H1 (cell line): Measurements from ENCODE around the gene AGR3.

Source experiments
- CEBPB ChIP-seq: IDR thresholded peaks from 2 replicates; pipeline ENCODE4 v1.6.1; 2012; ENCODE audit warnings: low read depth, low read length
- CREB1 ChIP-seq: IDR thresholded peaks from 2 replicates; pipeline ENCODE4 v1.6.1; 2012; ENCODE audit warnings: inconsistent platforms
- CTCF ChIP-seq, 3 experiments: IDR thresholded peaks; 1 replicate in 2 of 3; 2 replicates in 1 of 3; pipeline versions ENCODE4 v1.5.1 to v1.6.1; 2011; ENCODE audit warnings: low read length in 3 of 3, mild to moderate bottlenecking in 3 of 3, inconsistent platforms in 2 of 3, low read depth in 1 of 3, moderate library complexity in 1 of 3; ENCODE audit not compliant: insufficient read depth in 1 of 3; ENCODE audit errors: control extremely low read depth in 1 of 3
- EGR1 ChIP-seq: IDR thresholded peaks from 2 replicates; pipeline ENCODE4 v1.6.1; 2011; ENCODE audit warnings: low read depth, low read length, borderline replicate concordance
- EZH2 ChIP-seq: fragments of 200-600 bp; sonication (generic); IDR thresholded peaks from 2 replicates; pipeline ENCODE4 v1.7.1; 2012; ENCODE audit warnings: low read depth, mild to moderate bottlenecking, moderate library complexity, low read length, inconsistent platforms; ENCODE audit not compliant: severe bottlenecking
- NANOG ChIP-seq: IDR thresholded peaks from 2 replicates; pipeline ENCODE4 v1.6.1; 2011; ENCODE audit warnings: low read length, low read depth, mild to moderate bottlenecking, inconsistent platforms; ENCODE audit not compliant: insufficient read depth, poor library complexity, severe bottlenecking
- PHF8 ChIP-seq: fragments of 200-600 bp; sonication (generic); conservative IDR thresholded peaks from 2 replicates; pipeline ENCODE4 v1.7.1; 2012; ENCODE audit warnings: low read depth, mild to moderate bottlenecking, inconsistent platforms, low read length, moderate library complexity
- POLR2A ChIP-seq, 2 experiments: IDR thresholded peaks; 1 replicate in 1 of 2; 2 replicates in 1 of 2; pipeline ENCODE4 v1.6.1; 2011; ENCODE audit warnings: low read depth in 2 of 2, low read length in 2 of 2, mild to moderate bottlenecking in 2 of 2; ENCODE audit errors: control extremely low read depth in 1 of 2
- POLR2AphosphoS5 ChIP-seq: IDR thresholded peaks from 2 replicates; pipeline ENCODE4 v1.6.1; 2011; ENCODE audit warnings: low read depth, low read length
- SAP30 ChIP-seq: fragments of 300-600 bp; sonication (generic); IDR thresholded peaks from 2 replicates; pipeline ENCODE4 v1.7.1; 2012; ENCODE audit warnings: low read length, moderate library complexity, mild to moderate bottlenecking, inconsistent platforms; ENCODE audit not compliant: insufficient read depth, insufficient replicate concordance
- USF2 ChIP-seq: IDR thresholded peaks from 2 replicates; pipeline ENCODE4 v1.6.1; 2011; ENCODE audit warnings: low read length, improper control_type of control experiment

- no peak for TF ChIP-seq CTCF (IDR thresholded peaks at IDR 0.05; ENCODE audit: control extremely low read depth in 1 of 3, insufficient read depth in 1 of 3, low read depth in 1 of 3, low read length in 3 of 3)
- no peak for TF ChIP-seq CEBPB
- no peak for TF ChIP-seq NANOG
- no peak for TF ChIP-seq CREB1
- TF ChIP-seq POLR2A (IDR thresholded peaks at IDR 0.05; ENCODE audit: control extremely low read depth in 1 of 2, low read depth in 2 of 2, low read length in 2 of 2), result no peak
- TF ChIP-seq POLR2AphosphoS5, result no peak
- no peak for TF ChIP-seq USF2
- TF ChIP-seq EZH2, result no peak
- no peak for TF ChIP-seq EGR1
- no peak for TF ChIP-seq PHF8
- TF ChIP-seq SAP30, result no peak
Observed at GRCh38 chr7:16813232-16813616, 68.6 kb downstream of the AGR3 start.
